Superior temporal gyrus (tissue), 1 donor: ENCODE measurements around the gene GLIS1.

Experiments used
- DNase-seq: peaks from one replicate; pipeline ENCODE4 v3.0.0-alpha.2; 2016; ENCODE audit errors: extremely low spot score

GLIS1 gene

DNA sequence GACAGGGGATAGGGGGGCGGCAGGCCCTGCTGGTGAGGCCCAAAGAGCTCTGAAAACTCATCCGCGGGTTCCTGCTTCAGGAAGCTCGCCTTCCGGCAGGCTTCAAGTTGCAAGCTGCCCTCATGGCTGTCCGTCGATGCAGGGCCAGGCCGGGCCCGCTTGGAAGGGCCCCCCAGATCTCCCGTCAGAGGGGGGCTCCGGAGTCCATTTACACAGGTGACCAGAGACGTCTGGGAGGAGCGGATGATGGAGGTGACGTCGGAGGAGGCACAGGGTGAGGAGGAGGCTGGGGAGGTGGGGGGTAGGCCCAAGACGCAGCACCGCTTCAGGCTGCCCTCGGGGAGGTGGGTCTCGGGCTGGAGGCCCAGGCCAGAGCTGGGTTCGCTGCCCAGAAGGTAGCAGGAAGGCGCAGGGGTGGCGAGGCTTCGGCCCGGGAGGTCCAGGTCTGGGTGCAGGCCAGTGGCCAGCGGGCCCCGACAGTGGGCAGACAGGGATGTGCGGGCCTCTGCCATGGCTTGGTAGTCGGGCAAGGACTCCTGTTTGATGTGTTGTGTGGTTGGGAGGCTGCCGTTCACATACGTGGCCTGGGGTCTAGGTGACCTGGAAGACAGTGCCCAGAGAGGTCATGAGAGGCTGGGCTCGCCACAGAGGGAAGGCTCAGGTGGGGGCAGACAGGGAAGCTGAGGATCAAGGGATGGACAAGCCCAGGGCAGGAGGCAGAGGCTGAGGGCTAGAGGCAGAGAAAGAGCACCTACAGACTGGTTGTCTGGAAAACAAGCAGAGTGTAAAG is 144.4 kb downstream of the GLIS1 start:
- DNase-seq, result no peak

DNA sequence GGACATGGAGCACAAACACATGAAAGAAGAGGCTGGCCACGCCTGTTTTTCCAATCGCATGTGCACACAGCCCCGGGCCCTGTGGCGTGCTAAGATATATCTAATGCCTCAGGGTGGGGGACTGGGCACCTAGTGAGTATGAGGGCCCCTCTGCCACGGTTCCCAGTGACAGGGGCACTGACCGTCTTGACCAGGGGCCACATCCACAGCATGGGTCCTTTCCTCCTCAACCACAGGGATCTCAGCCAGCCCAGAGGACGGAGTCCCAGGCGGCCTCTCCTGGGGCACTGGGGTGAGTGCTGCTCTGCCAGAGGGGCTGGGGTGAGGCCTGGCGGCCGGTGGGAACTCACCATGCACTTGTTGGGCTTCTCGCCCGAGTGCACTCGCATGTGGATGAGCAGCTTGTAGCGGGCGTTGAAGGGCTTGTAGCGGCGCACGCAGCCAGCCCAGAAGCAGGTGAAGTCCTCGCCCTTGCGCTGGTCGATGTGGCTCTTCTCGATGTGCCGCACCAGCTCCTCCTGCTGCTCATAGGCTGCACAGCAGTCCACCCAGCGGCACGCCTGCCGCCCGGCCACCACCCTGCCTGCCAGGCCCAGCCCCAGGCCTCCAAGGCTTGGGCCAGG is 145.1 kb downstream of the GLIS1 start:
- no peak for DNase-seq

GRCh38 chr1:53592985-53593757 is 145.8 kb downstream of the GLIS1 start:
- no peak for DNase-seq

DNA sequence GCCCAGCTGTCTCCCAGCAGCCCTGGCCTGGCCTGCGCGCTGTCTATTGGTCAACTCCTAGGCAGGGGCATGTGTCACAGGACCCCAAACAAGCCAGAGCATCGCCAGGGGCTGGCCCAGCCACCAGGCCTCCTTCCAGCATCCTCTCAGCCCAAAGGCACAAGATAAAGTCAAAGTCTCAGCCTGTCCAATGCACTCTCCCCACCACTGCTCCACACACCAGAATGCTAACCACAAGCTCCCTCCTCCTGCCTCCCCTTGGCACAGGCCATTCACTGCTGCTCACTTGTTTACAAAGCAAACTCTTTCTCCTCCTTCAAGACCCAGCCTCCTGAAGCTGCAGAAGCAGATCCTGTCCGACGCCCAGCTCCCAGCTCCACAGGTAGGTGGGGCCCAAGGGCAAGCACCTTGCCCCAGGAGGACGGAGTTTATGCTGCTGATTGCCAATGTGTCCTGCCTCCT is 146.4 kb downstream of the GLIS1 start:
- DNase-seq, result no peak

- DNase-seq, result no peak
Measured at GRCh38 chr1:53591924-53592323, 147.0 kb downstream of the GLIS1 start.

GRCh38 chr1:53590531-53591515 is 148.1 kb downstream of the GLIS1 start:
- no peak for DNase-seq

GRCh38 chr1:53590104-53590503 is 148.9 kb downstream of the GLIS1 start:
- DNase-seq, result no peak

DNA sequence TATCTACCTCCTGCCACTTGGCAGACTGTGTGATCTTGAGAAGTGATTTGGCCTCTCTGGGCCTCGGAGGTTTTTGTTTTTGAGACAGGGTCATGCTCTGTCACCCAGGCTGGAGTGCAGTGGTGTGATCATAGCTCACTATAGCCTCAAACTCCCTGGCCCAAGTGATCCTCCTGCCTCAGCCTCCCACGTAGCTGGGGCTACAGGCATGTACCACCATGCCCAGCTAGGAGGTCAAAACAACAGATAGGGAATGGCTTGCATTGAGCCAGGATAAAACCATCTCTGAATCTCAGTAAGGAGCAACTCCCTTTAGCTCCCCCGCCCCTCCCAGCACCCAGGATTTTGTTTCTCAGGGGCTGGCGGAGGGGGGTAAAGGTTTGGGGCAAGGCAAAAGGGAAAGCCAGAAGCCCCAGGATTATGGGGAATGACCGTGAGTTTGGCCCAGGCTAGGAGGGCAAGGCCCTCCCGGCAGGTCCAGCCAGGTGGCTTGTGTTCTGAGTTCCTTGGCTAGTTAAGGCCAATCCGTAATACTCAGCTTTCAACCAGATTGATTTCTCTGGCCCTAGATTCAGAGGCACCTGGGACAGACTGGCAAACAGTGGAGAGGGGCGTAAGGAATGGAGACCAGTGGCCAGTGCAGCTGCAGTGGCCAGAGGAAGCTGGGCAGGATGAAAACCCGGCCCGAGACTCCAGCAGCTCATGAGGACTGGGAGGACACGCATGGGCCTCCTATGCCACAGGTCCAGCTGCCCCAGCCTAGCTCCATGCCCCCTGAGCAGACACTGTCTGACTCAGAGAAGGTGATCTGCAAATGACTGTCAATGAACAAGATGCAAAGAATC is 149.7 kb downstream of the GLIS1 start:
- no peak for DNase-seq

GRCh38 chr1:53588053-53588779 is 150.7 kb downstream of the GLIS1 start:
- no peak for DNase-seq

DNA sequence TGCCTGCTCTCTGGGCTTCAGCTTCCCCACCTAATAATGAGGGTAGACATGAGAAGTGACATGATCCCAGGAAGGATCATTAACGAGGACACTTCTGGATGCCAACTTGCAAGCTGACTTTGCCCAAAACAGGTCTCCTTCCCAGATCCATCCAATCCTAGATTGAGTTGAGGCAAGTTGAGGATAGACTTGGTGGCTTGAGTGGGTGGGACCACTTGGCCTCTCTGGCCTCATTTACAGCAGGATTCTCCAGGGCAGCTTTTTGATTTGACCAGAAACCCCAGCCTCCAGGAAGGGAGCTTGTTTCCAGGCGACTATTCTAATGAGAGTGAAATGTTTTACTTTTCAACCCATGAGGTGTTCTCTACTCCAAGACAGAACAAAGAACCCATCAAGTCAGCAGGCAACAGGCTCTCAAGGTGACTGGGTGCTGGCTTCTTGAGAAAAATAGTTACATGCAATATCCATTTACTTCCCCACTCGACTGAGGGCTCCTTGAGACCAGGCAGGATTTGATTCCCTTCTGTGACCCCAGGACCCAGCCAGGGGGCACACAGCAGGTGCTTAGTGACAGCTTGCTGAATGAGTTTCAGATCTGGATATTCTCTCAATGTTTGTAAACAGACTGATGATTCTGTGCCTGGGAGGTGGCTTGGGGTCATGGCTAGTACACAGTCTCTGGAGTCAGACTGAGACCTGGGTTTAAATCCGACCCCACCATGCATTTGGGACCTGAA is 151.5 kb downstream of the GLIS1 start:
- no peak for DNase-seq

- DNase-seq, result no peak
Measured at GRCh38 chr1:53586765-53587164, 152.2 kb downstream of the GLIS1 start.

GRCh38 chr1:53585565-53585964 is 153.4 kb downstream of the GLIS1 start:
- DNase-seq, result no peak

GRCh38 chr1:53585129-53585528 is 153.8 kb downstream of the GLIS1 start:
- no peak for DNase-seq

DNA sequence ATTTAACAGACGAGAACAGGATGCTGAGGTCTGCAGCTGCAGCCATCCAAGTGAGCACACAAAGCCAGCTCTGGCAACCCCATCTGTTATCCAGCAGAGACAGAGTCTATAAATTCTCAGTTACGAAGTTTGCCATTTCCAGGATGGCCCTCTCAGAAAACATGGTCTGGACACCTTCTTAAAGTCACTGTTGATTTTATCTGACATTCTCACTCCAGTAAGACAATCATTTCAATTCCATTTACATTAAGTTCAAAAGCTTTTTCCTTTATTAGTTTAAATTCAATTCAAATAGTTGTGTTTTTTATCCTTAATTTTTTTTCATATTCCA is 154.2 kb downstream of the GLIS1 start:
- DNase-seq, result no peak

- no peak for DNase-seq
Measured at GRCh38 chr1:53583868-53584776, 154.8 kb downstream of the GLIS1 start.

DNA sequence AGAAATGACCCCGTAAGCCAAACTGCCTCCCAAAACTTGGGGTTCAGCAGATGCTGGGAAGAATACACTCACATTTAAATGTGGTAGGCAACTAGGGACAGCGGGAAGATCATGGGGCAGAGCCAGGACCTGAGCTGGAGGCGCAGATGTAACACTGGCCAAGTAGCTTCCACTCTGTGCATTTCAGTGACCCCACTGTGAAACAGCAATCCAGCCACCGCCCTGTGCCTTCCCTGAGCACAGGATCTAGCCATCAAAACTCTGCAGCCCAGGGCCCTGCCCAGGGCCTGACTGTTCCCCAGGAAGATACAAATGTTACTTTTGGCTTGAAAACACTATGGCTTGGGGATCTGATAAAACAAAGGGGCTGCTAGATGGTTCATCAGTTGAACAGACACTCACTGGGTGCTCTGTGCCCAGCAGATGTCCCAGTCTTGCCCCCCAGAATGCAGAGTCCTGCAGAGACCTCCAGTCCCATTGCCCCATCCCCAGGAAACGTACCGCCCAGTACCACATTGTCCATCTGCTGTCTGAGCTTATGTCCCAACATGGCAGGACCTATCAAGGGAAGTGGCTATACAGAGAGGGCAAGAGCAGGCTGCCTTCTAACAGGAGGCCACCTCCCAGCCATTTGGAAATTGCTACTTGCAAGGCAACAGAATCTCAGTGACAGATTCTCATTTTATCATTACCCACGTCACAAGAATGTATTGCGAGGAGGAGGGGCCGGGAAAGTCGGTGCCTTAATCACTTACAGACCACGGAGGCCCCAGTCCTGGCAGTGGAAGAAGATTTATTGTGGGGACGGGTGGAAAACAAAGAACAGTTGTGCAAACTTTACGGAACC is 155.7 kb downstream of the GLIS1 start:
- no peak for DNase-seq
